Measurements from ENCODE around the gene PTTG1IP.
A peak's percentile ranks its signal among the peaks of the same experiment; 100 is the strongest.

PTTG1IP gene

GRCh38 chr21:44907225-44907965, 33.9 kb upstream of the PTTG1IP start:
- DNase-seq: no peak
- Histone ChIP-seq H3K36me3 (ENCODE audit: control insufficient read depth in 1 of 2, insufficient read depth in 2 of 2, low read length in 2 of 2) (no peaks in the 10 kb centered on the region), H3K27me3 (ENCODE audit: insufficient read depth, low read length) (no peaks in the 10 kb centered on the region), H2BK5ac (ENCODE audit: low read depth, low read length, poor library complexity) (no peak overlapping the region), H3K4ac (ENCODE audit: low read depth, low read length) (no peak overlapping the region), H3K4me3 (ENCODE audit: low read depth, low read length) (no peak overlapping the region), H3K4me1 (ENCODE audit: control insufficient read depth in 1 of 2, insufficient read depth in 2 of 2, low read length in 2 of 2) (peaks cover 0 to 2% of the 10 kb centered on the region in 2 experiments), H3K14ac (ENCODE audit: low read length) (no peak overlapping the region), H3K9ac (ENCODE audit: low read length) (no peak overlapping the region), H3K23ac (ENCODE audit: low read length) (no peak overlapping the region), H2AFZ (ENCODE audit: insufficient read depth, low read length, poor library complexity) (no peak overlapping the region), H2BK12ac (ENCODE audit: low read length) (no peak overlapping the region), H2BK120ac (ENCODE audit: insufficient read depth, low read length, poor library complexity) (no peak overlapping the region), H4K8ac (ENCODE audit: low read depth, low read length) (no peak overlapping the region), H3K4me2 (ENCODE audit: low read length) (no peak overlapping the region), H2AK5ac (ENCODE audit: low read length) (no peak overlapping the region), H3K27ac (ENCODE audit: low read depth, low read length) (no peak overlapping the region), H3K79me1 (ENCODE audit: low read length) (no peaks in the 10 kb centered on the region), H4K91ac (ENCODE audit: low read depth, low read length) (no peak overlapping the region), H4K12ac (ENCODE audit: low read depth, low read length) (no peak overlapping the region), H3K9me3 (ENCODE audit: insufficient read depth, low read depth, low read length) (peaks cover 8% of the 10 kb centered on the region), H3K79me2 (ENCODE audit: control insufficient read depth, insufficient read depth, low read length, poor library complexity) (no peaks in the 10 kb centered on the region), H3K18ac (ENCODE audit: low read length) (no peak overlapping the region)
- WGBS (ENCODE audit: extremely low coverage, insufficient coverage, insufficient read length): no CpG with 5 or more reads among the region's 16 CpGs

- no peaks in the 10 kb centered on the region for H3K36me3 ChIP-seq (ENCODE audit: control insufficient read depth in 1 of 2, insufficient read depth in 2 of 2, low read length in 2 of 2)
- no peak overlapping the region for H2AFZ ChIP-seq (ENCODE audit: insufficient read depth, low read length, poor library complexity)
- no peak overlapping the region for H2AK5ac ChIP-seq (ENCODE audit: low read length)
- peaks cover 6% of the 10 kb centered on the region in 2 experiments for H3K4me1 ChIP-seq (ENCODE audit: control insufficient read depth in 1 of 2, insufficient read depth in 2 of 2, low read length in 2 of 2)
- H3K4me2 ChIP-seq (ENCODE audit: low read length): no peak overlapping the region
- no CpG with 5 or more reads among the region's 7 CpGs for WGBS (ENCODE audit: extremely low coverage, insufficient coverage, insufficient read length)
- no peak overlapping the region for H3K18ac ChIP-seq (ENCODE audit: low read length)
- no peaks in the 10 kb centered on the region for H3K27me3 ChIP-seq (ENCODE audit: insufficient read depth, low read length)
- H3K9ac ChIP-seq (ENCODE audit: low read length): no peak overlapping the region
- H4K91ac ChIP-seq (ENCODE audit: low read depth, low read length): no peak overlapping the region
- no peaks in the 10 kb centered on the region for H3K79me1 ChIP-seq (ENCODE audit: low read length)
- H4K12ac ChIP-seq (ENCODE audit: low read depth, low read length): no peak overlapping the region
- H2BK5ac ChIP-seq (ENCODE audit: low read depth, low read length, poor library complexity): no peak overlapping the region
- no peak overlapping the region for H3K14ac ChIP-seq (ENCODE audit: low read length)
- no peak overlapping the region for H2BK120ac ChIP-seq (ENCODE audit: insufficient read depth, low read length, poor library complexity)
- DNase-seq: peak in 1 of 2 donors; percentile 6
- H3K79me2 ChIP-seq (ENCODE audit: control insufficient read depth, insufficient read depth, low read length, poor library complexity): no peaks in the 10 kb centered on the region
- H3K4ac ChIP-seq (ENCODE audit: low read depth, low read length): no peak overlapping the region
- H3K4me3 ChIP-seq (ENCODE audit: low read depth, low read length): no peak overlapping the region
- H3K27ac ChIP-seq (ENCODE audit: low read depth, low read length): no peak overlapping the region
- H3K9me3 ChIP-seq (ENCODE audit: insufficient read depth, low read depth, low read length): peaks cover 15% of the 10 kb centered on the region
- H3K23ac ChIP-seq (ENCODE audit: low read length): no peak overlapping the region
- no peak overlapping the region for H4K8ac ChIP-seq (ENCODE audit: low read depth, low read length)
- H2BK12ac ChIP-seq (ENCODE audit: low read length): no peak overlapping the region
Measured at GRCh38 chr21:44905728-44906090, 32.2 kb upstream of the PTTG1IP start.

GRCh38 chr21:44905016-44905727, 31.7 kb upstream of the PTTG1IP start:
- Histone ChIP-seq H3K9me3 (ENCODE audit: insufficient read depth, low read depth, low read length) (peaks cover 15% of the 10 kb centered on the region), H3K4me1 (ENCODE audit: control insufficient read depth in 1 of 2, insufficient read depth in 2 of 2, low read length in 2 of 2) (peaks cover 6% of the 10 kb centered on the region in 2 experiments), H3K79me2 (ENCODE audit: control insufficient read depth, insufficient read depth, low read length, poor library complexity) (no peaks in the 10 kb centered on the region), H3K23ac (ENCODE audit: low read length) (no peak overlapping the region), H4K12ac (ENCODE audit: low read depth, low read length) (no peak overlapping the region), H3K79me1 (ENCODE audit: low read length) (no peaks in the 10 kb centered on the region), H4K8ac (ENCODE audit: low read depth, low read length) (no peak overlapping the region), H2AFZ (ENCODE audit: insufficient read depth, low read length, poor library complexity) (no peak overlapping the region), H3K4me2 (ENCODE audit: low read length) (no peak overlapping the region), H4K91ac (ENCODE audit: low read depth, low read length) (no peak overlapping the region), H3K36me3 (ENCODE audit: control insufficient read depth in 1 of 2, insufficient read depth in 2 of 2, low read length in 2 of 2) (no peaks in the 10 kb centered on the region), H2BK12ac (ENCODE audit: low read length) (no peak overlapping the region), H3K4me3 (ENCODE audit: low read depth, low read length) (no peak overlapping the region), H2AK5ac (ENCODE audit: low read length) (no peak overlapping the region), H3K9ac (ENCODE audit: low read length) (no peak overlapping the region), H2BK120ac (ENCODE audit: insufficient read depth, low read length, poor library complexity) (no peak overlapping the region), H3K14ac (ENCODE audit: low read length) (no peak overlapping the region), H3K4ac (ENCODE audit: low read depth, low read length) (no peak overlapping the region), H3K27me3 (ENCODE audit: insufficient read depth, low read length) (no peaks in the 10 kb centered on the region), H2BK5ac (ENCODE audit: low read depth, low read length, poor library complexity) (no peak overlapping the region), H3K18ac (ENCODE audit: low read length) (no peak overlapping the region), H3K27ac (ENCODE audit: low read depth, low read length) (no peak overlapping the region)
- DNase-seq: no peak
- WGBS (ENCODE audit: extremely low coverage, insufficient coverage, insufficient read length): no CpG with 5 or more reads among the region's 22 CpGs

- Histone ChIP-seq H3K14ac (ENCODE audit: low read length) (no peak overlapping the region), H3K18ac (ENCODE audit: low read length) (no peak overlapping the region), H3K79me1 (ENCODE audit: low read length) (no peaks in the 10 kb centered on the region), H2BK120ac (ENCODE audit: insufficient read depth, low read length, poor library complexity) (no peak overlapping the region), H3K4me1 (ENCODE audit: control insufficient read depth in 1 of 2, insufficient read depth in 2 of 2, low read length in 2 of 2) (peaks cover 6% of the 10 kb centered on the region in 2 experiments), H3K27ac (ENCODE audit: low read depth, low read length) (no peak overlapping the region), H2AK5ac (ENCODE audit: low read length) (no peak overlapping the region), H4K91ac (ENCODE audit: low read depth, low read length) (no peak overlapping the region), H3K9me3 (ENCODE audit: insufficient read depth, low read depth, low read length) (peaks cover 15% of the 10 kb centered on the region), H3K4ac (ENCODE audit: low read depth, low read length) (no peak overlapping the region), H3K79me2 (ENCODE audit: control insufficient read depth, insufficient read depth, low read length, poor library complexity) (no peaks in the 10 kb centered on the region), H4K12ac (ENCODE audit: low read depth, low read length) (no peak overlapping the region), H2AFZ (ENCODE audit: insufficient read depth, low read length, poor library complexity) (no peak overlapping the region), H3K23ac (ENCODE audit: low read length) (no peak overlapping the region), H2BK12ac (ENCODE audit: low read length) (no peak overlapping the region), H2BK5ac (ENCODE audit: low read depth, low read length, poor library complexity) (no peak overlapping the region), H3K4me3 (ENCODE audit: low read depth, low read length) (peak overlapping the region; percentile 60), H4K8ac (ENCODE audit: low read depth, low read length) (no peak overlapping the region), H3K4me2 (ENCODE audit: low read length) (no peak overlapping the region), H3K36me3 (ENCODE audit: control insufficient read depth in 1 of 2, insufficient read depth in 2 of 2, low read length in 2 of 2) (no peaks in the 10 kb centered on the region), H3K9ac (ENCODE audit: low read length) (no peak overlapping the region), H3K27me3 (ENCODE audit: insufficient read depth, low read length) (no peaks in the 10 kb centered on the region)
- no peak for DNase-seq
- WGBS (ENCODE audit: extremely low coverage, insufficient coverage, insufficient read length): 100% methylated on average over 4 of the region's 14 CpGs
Measured at GRCh38 chr21:44904141-44904923, 30.8 kb upstream of the PTTG1IP start.

All from trophoblast cell (in vitro differentiated cells and primary cell).